Activated CD8-positive, alpha-beta memory T cell treated with anti-CD3 and anti-CD28 coated beads, Interleukin-2, amount 50 U/mL, for 1 hour (primary cell): ENCODE measurements around the gene ZDHHC19.
"Not testable (repeated sequence)": the region's sequence is repeated elsewhere in the genome, so short reads cannot be mapped to it uniquely, and the experiment has no call there.

Experiments
- DNase-seq: peaks from one replicate; pipeline ENCODE4 v3.0.0-alpha.2; 2020; ENCODE audit errors: extremely low read depth

Gene ZDHHC19

DNA sequence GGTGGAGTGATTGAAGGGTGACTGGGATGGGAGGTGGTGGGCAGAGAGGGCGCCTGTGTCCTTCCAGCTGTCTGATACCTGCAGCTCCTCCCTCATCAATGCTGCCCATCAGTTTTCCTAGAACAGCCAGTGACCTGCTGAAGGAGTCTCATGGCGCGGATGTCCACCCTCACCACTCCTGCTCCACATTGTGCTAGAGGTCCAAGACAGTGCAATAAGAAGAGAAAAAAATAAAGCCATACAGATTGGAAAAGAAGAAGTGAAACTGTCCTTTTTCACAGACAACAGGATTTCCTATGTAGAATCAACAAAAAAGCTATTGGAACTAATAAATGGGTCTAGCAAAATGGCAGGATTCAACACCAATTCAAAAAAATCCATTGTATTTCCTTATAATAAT lies 7.4 kb downstream of the ZDHHC19 start:
- no peak for DNase-seq

DNA sequence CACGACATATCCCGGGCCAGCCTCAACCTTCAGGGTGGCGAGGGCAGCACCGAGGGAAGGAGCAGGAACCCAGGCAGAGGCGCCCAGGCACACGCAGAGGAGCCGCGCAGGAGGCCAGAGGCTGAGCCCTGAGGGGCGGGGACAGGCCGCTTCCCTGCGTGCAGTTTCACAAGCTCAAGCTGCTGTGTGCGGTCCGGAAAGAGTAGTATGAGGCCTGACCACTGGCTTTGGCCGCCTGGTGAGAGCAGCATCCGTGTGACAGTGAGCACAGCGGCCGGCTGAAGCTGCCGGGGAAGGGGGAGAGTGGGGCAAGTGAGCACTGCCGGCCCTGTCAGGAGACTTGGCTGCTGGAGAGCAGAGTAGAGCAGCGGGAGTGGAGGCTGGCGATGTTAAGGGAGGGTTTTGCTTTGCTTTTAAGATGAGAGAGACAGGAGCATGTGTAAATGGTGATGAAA lies 8.7 kb downstream of the ZDHHC19 start:
- no peak for DNase-seq

DNA sequence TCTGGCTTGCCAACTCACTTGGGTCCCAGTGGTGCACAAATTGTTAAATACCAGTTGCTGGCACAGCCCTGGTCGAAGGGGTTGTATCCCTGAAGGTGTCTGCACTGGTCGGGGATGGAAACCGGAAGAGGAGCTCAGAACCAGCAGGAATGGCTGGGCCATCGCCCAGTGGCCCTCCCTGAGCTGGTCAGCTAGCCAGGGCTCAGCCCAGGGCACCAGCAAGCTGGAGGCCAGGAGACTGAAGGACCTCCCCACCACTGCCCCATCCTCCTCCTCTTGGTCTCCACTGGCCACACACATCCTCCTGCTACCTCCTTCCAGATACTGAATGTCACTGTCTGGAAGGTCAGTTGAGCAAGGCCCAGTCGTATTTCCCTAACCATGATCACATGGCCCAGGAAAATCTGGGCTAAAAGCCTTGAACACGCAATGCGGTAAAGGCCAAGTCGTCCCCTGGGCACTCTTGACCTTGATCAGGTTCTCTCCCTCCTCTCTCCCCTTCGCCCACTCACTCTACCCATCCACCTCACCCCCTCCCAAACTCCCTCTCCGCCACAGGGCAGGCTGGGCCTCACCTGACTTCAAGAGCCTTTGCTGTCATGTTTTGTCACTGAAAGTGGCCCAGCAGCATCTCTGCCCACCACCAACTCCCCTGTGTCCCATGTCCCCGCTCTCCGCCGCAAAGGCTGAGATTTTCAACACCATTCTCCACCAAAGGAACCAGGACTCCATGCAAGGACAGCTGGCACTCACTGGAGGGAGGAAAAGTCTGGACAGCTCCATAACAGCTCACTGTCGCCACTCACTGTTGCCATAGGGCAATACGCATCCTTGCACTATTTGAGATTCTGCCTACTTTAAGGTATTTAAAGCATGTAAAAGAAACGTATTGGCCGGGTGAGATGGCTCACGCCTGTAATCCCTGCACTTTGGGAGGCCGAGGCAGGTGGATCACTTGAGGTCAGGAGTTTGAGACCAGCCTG lies 12.1 kb downstream of the ZDHHC19 start:
- no peak for DNase-seq

DNA sequence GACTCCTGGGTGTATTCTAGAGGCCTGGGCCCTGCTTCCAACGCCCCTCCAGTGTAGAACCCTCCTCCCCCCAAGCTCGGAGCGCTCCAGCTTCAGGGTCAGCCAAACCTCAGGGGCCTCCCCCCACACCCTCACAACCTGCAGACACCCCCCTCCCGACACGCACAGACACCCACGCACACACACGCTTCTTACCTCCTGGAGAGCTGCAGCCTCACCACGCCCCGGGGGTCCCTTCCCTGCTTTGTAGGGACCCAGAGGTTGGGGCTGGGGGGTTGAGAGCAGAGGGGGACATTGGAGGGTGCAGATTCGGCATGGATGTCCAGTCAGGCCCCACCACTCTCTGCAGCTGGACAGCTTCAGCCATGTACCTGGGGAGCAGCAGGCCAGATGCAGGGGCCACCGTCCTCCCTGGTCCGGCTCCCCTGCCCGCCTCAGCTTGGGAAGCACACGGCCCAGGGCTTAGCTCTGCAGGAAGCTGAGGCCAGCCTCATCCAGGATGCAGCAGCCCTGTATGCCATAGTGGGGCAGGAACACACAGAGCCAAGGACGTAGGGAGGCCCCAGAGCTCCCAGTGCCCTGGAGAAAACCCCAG lies 13.0 kb downstream of the ZDHHC19 start:
- DNase-seq: no peak

DNA sequence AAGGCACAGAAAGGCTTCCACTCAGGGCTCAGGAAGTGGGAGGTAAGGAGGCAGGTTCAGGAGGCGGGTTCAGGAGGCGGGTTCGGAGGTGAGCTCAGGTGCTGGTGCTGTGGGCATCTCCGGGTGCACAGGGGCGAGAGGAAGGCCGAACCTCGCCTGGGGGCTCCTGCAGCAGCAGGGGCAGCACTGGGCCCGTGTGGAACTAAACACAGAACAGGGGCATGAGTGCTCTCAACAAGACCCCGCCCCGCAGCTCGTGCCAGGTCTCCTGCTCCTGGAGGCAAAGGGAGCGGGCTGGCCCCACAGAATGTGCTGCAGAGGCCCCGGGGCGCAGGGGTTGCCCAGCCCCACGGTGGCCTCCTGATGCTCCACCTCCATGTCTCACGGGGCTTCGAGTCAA lies 13.7 kb downstream of the ZDHHC19 start:
- no peak for DNase-seq

DNA sequence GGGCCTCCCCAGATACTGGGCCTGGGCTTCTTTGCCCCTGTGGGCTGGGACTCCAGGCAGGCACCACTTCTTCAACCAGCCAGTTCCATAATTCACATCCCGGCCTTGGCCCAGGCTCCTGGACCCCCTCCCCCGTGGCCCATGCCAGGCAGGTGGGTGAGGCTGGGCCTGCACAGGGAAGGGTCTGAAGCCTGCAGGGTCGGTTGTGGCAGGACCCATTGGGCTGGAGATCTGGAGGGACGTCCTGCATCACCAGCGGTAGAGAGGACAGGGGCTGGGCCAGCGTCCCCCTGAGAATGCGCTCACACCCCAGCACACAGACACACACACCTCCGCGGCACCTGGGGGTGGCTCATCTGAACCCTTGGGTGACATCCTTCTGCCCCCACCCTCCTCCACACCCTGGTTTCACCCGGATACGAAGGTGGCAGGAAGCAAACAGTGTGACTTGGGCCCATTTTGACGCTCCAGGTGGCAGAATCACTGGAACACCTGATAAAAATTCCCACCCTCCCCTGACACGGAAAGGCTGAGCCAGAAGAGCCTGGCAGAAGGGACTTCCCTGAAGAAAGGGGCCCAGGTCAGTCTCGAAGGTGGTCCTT lies 15.4 kb downstream of the ZDHHC19 start:
- no peak for DNase-seq

DNA sequence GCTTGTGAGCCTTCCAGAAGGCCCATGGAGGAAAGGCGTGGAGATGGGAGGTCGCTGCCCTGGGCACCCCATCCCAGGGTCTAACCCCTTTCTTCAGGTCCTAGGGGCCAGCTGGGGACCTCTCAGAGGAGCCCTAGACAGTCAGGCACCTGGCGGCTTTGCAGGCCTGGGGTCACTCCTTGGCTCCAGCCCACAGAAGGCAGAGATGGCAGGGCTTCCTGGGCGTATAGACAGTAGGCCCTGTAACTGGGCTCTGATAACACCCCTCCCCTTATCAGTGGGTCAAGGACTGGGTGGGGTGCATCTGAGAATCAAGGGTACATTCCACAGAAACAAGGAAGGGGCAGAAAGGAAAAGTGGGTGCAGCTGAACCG lies 16.7 kb downstream of the ZDHHC19 start:
- DNase-seq: no peak

DNA sequence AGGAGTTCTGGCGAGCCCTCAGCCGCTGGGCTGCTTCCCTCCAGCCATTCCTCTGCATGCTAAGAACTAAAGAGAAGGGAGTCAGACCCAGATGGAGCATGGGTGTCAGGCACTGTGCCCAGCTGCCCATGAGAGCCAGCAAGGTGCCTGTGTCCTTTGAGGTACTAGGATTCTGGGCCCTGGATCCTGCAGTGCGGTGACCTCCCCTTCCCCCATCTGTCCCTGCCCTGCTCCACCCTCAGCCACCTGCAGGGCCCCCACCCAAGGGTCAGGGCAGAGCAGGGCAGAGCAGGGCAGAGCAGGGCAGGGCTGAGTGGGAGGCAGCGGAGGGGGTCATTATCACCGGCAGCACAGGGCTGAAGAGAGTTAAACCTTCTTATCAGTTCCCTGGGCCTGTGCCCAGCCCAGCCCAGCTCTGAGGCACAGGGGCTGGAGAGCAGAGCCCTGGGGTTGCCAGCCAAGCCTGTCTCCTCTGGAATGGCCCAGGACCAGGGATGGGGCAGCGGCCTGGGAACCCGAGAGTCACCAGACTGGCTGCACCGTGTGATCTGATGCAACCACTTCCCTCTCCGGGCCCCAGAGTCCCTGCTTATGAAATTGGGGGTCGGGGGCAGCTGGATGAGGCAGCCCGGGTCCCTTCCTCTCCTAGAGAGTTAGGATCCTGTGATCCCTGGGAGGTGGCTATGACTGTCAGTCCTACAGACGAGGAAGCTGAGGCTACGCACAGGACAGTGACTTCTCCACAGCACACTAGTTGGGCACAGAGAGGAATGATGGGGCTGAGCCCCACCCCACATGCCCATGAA lies 17.3 kb downstream of the ZDHHC19 start:
- DNase-seq: no peak

DNA sequence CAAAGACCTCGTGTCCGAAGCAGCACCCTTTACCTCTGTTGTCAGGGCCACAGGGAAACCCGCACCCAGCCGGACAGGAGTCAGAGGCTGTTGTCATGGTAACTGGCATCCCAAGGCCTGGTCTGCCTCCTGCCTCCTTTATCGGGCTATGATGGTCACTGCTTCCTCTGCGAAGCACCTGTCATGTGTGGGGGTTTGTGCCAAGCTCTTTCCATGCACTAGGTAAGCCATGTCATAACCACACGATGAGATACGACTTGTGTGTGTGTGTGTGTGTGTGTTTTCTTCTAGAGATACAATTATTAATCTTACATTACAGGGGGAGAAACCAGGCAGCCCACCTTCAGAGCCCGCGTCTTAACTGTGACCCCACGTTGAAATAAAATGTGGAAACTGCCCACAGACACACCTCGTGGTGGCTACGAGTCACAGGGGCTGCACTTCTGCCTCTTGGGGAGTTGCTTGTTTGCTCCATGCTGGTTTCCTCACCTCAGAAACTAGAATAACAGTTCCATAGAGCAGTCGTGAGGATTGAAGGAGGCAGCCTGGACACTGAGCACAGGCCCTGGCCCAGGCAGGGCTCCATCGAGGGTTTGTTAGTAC lies 18.0 kb downstream of the ZDHHC19 start:
- no peak for DNase-seq

DNA sequence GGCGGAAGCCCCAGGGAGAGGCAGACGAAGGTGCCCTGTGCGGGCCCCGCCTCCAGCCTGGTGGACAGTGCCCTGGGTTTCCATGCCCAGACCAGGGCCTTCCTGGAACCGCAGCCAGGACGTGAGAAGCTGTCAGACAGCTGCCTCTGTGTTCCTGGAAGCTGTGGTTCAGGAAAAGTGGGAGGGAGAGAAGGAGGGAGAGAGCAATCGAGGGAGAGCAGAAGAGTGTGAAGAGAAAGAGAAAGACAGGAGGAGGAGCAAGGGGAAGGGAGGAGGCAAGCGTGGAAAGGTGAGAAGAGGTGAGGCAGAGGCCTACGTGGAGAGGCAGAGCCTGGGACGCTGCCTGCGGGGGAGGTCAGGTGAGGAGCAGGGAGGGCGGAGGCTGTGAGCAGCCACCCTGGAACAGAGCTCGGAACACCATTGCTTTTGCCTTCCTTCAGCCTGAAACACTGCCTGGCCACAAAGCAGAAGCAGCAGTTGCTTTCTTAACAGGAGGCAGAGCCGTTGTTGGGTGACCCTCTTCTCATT lies 18.6 kb downstream of the ZDHHC19 start:
- DNase-seq: no peak

DNA sequence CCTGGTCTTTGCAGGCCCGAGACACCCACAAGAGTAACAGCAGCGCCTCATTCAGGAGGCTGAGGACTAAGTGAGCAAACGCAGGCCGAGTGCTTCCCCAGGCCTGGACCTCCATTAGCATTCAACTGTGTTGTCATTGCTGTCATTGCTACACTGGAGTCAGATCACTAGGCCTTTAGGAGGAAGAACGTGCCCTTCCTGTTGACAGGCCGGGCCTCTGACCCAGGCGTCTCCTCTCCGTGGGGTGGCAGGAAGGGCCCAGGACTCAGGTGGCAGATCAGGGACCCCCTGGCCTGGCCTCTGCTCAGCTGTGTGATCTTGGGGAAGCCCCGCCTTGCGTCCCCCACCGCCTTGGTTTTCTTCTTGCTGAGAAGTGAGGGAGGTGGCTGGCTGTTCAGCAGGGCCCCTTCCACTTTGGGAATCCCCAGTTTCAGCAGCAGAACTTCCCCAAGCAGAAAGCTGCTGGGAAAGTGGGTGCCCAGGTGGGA lies 19.1 kb downstream of the ZDHHC19 start:
- DNase-seq: no peak

DNA sequence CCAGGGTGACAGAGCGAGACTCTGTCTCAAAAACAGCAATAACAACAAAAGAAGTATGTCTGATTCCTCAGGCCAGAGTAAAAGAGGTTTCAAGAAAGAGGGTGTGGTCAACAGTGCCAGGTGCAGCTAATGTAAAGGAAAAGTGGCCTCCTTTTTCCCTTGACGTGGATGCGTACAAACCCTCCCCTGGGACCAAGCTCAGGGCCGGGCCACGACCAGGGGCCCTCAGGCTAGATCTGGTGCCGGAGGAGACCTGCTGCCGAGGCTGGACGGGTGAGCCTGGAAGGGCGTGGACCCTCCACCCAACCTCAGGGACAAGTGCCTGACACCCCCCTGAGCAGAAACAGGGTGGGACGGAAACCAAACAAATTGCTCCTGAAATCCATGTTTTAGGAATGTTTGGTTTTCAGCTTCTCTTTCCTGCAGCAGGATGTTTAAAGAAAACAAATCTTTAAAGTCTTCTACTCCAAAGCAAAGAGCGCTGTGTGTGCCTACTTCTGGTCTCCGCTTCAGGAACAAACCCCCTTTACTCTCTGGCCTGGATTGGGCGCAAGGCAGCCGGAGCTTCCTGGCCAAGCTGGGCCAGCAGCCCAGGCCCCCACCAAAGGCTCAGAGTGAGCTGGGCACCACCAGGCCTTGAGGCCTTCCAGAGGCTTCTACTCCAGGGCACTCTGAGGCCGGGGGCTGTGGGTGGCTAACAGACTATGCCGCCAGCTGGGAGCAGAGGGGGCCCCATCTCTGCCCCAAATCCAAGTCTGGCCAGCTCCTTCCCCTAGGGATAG lies 21.4 kb downstream of the ZDHHC19 start:
- no peak for DNase-seq

DNA sequence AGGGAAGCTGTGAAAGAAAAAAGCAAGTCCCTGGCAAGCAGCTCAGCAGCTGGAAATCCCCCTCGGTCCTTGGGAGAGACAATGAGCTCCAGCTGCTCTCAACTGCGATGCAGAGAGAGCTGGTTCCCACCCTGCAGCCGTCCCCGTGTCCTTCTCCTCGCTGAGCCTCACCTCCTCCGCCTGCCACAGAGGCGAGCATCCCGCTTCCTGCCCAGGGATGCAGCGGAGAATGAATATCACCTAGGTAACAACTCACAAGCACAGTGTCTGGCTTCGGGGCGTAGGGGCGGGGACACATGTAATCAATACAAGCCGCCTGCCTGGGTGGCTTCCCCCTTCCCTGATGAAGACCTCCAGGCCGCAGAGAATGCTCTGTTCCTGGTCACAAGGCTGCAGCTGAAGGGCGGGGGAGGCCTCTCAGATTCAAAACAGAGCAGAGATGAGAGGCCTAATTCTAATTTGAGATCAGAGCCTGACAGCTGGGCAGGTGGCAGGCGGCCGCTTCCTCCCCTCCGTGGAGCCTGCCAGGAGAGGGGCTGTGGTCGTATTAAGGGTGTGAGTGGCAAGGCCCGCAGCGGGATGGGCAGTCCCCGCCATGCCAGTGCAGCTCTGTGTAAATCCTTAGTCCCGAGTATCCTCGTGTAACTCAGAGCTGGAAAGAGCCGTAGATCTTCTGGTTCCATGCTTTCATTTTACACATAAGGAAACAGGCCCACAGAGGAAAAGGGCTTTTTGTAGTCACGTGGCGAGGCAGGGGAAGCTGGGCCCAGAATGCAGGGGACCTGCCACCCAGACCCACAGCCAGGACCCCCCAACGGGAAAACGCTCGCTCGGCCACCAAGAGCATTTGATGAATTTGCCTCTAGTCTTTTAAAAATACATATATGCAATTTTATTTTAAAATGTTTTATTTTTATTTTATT lies 24.3 kb downstream of the ZDHHC19 start:
- DNase-seq: no peak

DNA sequence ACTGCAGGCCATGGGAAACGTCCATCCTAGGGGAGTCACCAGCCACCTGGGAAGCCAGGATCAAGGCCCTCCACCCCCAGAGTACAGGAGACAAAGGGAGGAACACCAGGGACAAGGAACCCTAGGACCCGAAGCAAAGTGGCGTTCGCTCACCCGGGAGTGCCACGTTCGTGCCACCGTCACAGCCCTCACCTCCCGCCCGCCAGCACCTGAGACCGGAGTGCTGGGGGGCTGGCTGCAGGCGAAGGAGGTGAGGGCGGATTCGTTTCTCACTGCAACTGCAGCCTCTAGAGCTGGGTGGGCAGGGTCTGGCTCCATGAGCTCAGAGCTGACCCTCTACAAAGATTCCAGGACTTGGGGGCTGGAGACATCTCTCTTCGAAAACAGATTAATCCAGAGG lies 26.3 kb downstream of the ZDHHC19 start:
- DNase-seq: no peak

DNA sequence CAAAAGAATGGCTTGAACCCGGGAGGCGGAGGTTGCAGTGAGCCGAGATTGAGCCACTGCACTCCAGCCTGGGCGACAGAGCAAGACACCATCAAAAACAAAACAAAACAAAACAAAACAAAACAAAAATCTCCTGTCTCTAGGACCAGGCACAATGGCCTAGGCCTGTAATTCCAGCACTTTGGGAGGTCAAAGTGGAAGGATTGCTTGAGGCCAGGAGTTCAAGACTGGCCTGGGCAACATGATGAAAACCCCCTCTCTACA lies 27.1 kb downstream of the ZDHHC19 start:
- DNase-seq: not testable (repeated sequence)

DNA sequence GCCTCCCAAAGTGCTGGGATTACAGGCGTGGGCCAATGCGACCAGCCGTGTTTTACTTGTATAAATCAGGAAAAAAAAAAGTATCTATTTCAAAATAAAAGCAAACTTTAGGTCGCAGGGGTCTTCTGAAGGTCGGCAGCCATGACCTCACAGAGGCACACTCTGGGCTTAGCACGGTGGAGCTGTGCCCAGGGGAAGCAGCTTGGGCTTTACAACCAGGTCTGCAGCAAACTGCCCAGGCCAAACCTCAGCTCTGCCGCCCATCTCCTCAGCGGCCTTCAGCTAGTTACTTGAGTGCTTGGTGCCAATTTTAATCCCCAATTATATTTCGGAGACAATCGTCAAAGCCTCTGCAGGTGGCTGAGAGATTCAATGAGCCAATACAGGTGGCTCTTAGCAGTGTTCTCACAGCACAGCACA lies 30.1 kb downstream of the ZDHHC19 start:
- DNase-seq: no peak

DNA sequence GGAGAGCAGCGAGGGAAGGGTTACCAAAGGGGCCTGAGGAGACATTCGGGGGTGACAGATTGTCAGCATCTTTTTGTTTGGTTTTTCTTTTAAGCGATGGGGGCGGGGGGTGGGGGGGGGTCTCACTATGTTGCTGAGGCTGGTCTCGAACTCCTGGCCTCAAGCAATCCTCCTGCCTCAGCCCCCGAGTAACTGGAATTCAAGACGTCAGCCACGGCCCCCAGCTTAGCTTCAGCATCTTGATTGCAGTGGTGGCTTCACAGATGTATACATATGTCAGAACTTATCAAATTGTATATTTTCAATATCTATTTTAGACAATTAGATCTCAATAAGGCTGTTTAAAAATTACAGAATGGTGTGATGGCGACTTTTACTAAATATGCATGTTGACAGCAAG lies 30.9 kb downstream of the ZDHHC19 start:
- DNase-seq: no peak

DNA sequence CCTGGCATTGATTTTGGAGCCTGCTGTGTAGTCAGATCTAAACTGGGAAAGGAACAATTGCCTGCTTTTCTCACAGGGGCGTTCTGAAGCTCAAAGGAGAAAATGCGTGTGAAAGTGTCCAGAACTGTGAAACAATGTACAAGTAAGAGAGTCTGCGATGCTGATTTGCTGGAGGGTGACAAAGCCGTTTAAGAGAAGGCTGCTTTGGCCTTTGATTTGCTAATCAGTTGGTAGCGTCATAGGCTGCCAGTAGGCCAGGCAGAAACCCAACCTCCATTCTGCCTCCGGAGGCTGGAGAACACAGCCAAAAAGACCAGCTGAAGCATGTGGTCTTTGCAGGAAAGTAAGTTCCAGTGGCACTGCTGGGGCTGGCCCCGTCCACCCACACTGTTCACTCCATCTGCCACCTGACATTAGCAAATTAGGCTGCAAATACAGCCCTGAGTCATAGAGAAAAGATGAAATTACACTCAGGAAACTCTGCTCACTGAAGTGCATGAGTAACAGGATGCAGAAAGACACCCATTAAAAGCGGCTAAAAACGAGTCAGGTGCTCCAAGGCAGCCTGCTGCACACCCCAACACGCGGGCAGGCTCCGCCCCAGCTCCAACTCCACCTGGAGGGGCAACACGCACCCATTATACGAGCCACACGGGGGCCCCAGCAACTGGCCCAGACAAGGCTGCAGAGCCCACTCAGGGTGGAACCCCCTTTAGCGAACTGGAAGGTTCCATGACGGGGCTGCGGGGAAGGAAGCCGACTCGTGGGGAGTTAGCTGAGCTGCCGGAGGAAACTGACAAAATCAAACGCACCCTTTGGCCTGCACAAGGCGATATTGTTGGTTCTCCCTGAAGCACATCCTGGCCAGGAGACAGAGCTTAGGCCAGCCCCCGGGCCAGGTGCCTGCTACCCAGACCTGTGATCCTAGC lies 31.6 kb downstream of the ZDHHC19 start:
- peak; percentile 83 for DNase-seq
